HG03159 (cell line): ENCODE data around the gene PPM1J.
"Not testable (repeated sequence)": the region's sequence is repeated elsewhere in the genome, so short reads cannot be mapped to it uniquely, and the experiment has no call there.

Experiments used
- ATAC-seq: cut with Tn5 transposase; IDR thresholded peaks from one replicate; pipeline ENCODE4 v1.9.1; 2021; ENCODE audit warnings: mild to moderate bottlenecking, moderate library complexity; ENCODE audit not compliant: unreplicated experiment

Gene PPM1J

DNA sequence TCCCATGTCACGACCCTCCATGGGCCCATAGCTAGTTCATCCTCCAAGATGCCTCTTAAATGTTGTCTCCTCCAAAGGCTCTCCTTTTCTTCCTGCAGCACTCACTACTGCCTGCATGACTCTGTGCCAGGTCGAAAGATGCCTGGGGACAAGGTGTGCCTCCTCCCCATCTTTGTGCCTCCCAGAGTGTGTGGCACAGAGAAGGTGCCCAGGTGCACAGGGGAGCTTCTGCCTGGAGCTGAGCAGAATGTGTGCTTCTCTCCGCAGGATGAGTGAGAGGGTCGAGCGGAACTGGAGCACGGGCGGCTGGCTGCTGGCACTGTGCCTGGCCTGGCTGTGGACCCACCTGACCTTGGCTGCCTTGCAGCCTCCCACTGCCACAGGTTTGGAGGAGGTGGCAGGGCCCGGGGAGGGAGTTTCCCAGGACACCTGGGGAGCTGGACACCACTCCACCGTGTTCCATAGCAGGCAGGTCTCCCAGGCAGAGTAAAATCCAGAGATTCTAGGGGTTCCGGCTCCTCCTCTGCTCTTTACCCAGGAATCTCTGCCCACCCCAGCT, 6.9 kb upstream of the PPM1J start:
- no peak for ATAC-seq

DNA sequence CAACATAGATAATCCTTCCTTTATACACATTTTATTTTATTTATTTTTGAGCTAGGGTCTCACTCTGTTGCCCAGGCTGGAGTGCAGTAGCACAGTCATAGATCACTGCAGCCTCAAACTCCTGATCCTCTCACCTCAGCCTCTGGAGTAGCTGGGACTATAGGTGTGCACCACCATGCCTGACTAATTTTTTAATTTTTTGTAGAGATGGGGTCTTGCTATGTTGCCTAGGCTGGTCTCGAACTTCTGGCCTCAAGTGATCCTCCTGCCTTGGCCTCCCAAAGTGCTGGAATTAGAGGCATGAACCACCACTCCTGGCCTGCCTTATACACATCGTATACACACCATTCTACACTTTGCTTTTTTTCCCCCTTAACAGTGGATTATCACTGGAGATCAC, 6.2 kb upstream of the PPM1J start:
- not testable (repeated sequence) for ATAC-seq

DNA sequence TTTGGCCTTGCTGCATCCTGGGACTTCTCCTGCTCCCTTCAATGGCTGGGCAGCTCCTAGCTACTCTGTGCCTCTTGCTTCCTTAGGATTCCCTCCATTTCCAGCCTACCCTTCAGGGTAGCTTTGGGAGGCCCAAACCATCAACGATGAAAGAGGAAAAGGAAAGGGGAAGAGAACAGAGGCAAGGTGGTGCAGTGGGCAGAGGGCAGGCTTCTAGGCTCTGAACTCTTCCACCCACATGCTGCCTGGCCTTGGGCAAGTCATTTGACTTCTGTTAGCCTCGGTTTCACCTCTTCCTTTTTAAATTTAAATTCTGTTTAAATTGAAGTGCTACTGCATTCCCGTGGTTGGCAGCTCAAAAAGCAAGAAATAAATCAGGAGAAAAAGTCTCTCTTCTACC, 5.7 kb upstream of the PPM1J start:
- ATAC-seq: no peak

DNA sequence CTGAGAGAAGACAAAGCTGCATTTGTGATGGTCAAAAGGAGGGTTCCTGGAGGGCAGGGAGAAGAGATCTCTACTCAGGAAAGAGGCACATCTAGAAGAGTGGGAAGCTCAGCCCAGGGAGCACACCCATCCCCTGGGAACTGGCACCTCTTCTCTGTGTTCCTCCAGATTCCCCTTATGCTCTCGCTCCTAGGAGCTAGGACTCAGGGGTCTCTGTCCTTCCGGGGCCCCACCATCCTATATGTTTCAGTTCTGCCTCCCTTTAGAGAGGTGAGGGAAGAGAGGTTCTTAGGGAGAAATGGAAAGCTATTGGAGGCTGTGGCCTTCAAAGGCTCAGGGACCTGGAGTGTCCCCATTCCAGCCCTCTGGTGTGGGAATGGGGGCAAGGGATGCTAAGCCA, 4.6 kb upstream of the PPM1J start:
- no peak for ATAC-seq

DNA sequence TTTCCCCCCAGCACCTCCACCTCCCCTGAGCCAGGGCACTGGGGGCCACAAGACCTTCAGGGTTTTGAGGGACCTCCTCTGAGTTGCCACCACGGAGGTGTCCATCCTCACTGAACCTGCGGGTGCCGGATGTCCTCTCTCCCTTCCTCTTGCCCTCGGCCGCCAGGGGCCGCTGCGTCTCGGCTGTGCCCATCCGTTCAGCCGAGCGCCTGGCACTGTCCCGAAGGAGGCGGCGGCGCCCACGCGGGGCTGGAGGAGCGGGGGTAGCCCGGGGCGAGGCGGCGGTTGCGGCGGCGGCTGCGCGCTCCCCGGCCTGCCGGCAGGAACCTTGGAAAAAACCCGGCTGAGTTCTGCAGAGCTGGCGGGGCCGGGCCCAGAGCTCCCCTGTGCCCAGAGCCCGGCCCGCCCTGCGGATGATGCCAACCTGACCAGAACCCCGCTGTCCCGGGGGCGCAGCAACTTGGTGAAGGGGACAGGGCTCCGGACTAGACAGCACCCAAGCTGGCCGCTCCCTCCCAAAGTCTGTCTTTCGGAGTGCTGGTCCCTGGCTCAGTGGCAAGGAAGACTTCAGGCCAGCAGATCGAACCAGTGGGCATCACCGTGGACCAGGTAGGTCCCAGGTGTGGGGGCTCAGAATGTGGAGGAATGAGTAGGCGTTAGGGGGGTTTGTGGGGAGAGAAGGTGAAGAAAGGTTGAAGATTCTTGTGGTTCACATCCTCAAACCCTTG, 3.7 kb upstream of the PPM1J start:
- ATAC-seq: no peak

DNA sequence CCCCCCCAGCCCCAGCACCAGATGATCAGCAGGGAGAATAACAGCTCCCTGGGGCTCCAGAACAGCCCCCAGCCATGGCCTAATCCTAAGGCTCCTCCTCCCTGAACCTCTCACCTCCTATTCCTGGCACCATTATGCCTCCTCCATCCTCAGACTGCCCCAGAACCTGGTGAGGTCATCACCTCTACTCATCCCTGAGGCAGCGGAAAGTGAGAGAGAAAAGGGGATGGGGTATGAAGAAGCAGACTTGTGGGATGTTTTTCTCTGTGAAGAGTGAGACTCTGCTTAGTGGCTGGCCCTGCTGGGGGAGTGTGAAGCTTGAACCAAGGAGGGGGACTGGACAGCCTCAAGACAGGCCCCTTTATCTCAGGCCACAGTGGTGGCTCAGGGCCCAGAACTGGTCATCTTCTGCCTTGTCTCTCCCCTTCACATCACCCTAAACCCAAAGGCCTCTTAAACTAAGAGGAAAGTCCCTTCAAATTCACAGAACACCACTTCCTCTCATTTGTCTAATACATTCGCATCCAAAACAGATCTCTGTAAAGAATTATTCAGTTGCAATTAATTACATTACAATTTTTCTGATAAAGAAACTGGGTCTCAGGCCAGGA, 2.2 kb upstream of the PPM1J start:
- ATAC-seq: no peak

DNA sequence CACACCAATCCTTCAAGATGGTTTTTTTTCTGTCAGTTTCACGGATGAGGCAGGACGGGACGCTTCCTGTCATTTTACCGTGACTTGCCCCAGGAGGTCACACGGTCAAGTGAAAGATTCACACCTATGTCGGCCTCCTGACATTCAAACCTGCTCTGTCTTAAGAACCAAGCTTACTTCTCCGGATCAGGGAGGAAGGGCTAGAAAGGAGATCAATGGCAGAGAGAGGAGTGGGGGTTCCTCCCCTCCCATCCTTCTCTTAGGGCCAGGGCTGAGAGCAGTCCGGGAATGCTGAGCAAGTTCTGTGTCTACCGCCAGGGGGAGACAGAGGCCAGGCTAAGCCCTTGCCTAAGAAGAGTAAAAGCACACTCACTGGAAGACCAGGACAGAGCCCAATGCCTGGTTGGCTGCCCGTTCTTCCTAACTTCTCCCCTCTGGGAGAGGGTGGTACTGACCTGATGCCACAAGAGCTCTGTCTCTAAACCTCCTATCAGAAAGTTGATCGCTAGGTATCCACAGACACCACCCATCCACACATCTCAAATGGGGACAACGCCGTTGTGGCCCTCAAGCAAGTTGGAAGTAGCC, 1.1 kb upstream of the PPM1J start:
- no peak for ATAC-seq

DNA sequence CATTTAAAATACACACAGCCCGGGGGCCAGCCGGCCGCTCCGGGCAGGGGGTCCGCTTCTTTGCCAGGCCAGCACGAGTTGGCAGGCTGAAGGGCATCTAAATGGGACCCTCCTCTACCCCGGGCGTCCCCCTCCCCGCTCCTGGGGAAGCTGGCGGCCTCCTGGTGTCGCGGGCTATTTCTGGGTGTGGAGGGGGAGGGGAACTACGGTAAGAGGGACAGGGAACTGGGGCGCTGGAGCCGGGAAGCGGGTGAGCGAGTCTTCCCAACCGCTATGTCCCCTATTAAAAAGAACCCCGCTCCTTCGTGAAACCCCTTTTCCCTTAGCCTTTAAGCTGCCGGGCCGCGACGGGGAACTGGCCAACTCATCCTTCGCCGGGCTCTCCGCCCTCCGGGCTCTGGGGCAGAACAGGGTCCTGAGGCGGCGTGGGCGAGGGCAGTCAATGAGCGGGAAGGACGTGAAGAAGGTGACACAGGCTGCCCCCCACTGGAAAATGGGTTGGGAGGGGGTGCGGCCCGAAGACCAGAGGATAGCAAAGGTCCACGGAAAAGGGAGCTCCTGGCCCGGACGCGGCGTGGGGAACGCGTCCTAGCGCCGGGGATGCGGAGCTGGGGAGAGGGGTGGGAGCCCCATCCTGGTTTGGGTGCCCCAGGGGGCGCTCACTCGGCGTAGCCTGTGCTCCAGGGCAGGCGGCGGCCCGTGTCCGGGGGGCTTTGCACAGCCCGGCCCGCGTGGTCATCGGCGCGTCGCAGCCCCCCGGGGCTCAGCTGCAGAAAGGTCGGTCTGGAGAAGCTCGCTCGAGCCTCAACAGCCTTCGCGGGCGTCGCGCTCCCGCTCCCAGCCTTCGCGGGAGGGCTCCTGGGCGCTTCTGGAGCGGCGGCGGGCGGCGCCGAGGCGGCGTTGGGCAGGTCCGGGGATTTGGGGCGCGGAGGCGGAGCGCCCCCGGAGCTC, 544 bp downstream of the PPM1J start:
- ATAC-seq: peak; percentile 3

DNA sequence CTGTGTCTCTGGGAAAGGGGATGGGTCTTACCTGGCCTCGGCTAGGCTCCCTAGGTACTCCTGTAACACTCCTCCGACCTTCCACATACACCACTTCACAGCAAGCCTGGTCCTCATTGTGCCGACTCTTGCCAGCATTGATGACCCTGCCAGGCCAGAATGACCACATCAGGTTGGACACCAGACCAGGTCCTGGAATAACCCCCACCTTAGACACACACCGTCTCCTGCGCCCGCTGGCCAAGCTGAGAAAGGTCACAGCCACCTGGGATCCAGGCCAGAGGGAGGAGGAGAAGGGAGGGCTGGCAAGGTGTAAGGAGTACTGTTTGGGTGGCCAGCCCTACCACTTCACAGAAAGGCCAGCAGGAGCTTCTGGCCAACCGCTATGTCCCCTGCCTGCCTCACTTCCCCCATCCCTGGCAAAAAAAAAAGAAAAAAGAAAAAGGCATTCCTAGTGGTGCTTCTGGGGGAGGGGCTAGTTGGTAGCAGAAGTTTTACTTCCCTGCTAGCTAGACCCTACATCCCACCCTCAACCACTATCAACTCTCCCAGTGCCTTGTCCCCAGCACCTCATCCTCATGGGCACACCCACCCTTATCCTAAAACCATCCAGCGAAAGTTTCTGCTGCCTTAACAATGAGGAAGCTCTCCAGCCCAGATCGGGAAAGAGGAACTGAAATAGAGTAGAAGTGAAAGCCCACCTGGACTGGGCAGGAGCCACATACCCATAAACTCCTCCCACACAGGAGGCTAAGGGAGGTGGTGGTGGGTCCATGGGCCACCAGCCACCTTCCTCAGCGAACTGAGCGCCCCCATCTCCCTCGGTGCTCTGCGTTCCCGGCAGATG, 1.4 kb downstream of the PPM1J start:
- peak; percentile 29 for ATAC-seq

DNA sequence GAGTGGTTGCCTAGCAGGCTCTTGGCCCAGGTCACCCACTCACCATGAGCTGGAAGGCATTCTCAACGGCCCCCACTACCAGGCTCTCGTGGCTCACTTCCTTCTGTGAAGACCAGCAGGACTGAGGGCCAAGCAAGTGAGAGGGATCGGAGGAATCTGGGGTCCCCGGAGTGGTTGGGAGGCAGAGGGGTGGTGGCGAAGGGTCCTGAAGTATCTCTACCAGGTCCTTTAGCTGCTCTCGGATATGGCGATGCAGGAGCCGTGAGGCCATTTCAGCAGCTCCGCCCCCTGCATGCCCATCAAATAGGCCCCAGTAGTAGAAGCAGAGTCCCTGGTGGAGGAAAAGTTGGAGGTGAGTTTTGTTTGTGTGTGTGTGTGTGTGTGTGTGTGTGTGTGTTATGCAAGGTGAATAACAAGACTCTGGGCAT, 2.4 kb downstream of the PPM1J start:
- ATAC-seq: no peak

DNA sequence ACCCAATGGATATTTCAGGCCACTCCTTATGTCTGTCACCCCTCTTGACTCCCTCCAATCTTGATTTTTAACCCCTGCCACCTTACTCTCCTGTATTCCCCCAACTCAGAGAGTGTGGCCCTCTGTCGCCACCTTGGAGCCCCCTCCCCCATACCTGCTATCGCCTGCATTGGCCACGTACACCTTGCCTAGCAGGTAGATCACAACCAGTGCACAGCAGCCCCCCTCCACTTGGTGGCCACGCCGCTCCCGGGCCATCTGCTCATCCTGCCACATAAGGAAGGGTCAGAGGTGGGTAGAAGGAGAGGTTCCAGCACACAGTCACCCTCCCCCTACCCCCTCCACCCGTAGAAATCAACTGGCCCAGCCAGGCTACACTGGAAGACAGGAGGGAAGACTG, 2.9 kb downstream of the PPM1J start:
- ATAC-seq: no peak

DNA sequence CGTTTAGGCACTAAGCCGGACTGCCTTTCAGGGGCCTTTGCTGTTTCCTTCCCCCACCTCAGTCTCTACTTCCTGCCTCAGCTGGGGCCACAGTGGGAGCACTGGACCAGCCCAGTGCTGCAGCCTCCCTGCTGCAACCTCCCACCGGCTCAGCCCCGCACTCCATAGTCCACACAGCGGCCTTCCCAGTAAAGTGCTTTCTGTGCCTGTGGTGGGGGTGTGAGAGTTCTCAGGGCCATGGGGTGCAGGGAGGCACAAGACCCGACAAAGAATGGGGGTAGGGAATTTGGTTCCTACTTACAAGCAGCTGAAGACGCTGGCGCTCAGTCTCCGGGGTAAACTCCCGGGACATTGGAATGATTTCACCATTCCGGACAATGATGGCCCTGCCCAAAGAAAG, 3.5 kb downstream of the PPM1J start:
- no peak for ATAC-seq

DNA sequence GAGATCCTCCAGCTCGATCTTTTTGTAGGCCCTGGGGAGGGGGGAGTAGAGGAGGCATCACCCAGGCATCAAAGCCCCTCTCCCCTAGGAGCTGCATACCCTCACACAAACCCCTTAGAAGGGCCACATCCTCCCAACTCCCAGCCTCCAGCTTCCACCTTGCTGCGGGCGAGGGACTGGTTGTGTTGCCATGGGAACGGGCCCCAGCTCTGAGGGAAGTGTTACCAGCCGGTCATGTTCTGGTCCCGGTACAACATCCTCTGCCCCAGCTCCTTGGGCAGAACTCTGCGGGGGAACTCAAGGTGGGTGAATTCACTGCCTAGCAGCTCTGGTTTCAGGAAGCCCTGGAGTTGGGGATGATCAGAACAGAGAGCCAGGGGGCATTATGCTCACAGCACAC, 4.1 kb downstream of the PPM1J start:
- ATAC-seq: no peak

DNA sequence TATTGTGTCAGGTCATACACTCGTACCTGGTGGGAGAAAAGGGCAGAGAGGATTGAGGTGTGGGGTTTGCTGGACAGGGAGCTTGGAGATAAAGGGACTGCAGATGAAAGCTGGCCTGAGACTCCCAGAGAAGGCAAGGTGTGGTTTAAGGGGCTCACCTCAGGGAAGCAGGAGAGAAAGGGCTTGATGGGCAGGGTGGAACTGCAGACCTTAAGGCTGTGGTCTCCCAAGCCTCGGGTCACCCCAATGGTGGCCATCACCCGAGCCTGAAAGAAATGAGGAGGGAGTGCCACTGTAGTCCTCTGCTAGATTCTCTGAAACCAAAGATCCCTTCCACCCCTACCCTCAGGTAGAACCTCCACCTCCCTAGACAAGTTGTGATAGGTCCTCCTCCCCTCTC, 4.5 kb downstream of the PPM1J start:
- ATAC-seq: no peak

DNA sequence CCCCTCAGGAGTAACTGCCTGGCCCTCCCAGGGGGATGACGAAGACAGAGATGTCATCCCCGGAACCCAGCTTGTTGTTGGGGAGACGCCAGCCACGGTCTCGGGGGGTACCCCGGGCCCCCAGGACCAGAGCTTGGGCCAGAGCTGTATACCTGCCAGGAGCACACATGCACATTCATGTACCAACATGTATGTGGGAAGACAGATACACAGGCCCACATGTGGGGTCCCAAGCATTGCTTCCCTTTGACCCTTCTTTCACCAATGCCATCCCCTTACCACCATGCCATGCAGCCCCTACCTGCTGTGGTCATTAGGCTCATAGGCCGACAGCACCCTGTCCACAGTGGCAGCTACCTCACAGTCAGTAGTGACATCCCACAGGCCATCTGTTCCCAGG, 5.0 kb downstream of the PPM1J start:
- ATAC-seq: no peak

DNA sequence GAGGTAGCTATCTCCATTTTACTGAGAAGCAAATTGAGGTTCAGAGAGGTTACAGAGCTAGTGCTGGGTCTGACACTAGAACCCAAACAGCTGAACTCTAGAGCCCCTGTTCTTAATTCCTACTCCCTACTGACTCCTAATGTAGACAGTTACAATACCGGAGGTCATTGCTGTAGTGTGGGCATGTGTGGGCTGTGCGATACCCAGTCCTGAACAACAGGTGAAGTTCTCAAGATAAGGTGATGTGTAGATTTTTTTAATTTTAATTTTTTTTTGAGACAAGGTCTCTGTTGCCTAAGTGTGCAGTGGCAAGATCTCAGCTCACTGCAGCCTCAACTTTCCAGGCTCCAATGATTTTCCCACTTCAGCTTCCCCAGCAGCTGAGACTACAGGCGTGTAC, 6.6 kb downstream of the PPM1J start:
- ATAC-seq: no peak

DNA sequence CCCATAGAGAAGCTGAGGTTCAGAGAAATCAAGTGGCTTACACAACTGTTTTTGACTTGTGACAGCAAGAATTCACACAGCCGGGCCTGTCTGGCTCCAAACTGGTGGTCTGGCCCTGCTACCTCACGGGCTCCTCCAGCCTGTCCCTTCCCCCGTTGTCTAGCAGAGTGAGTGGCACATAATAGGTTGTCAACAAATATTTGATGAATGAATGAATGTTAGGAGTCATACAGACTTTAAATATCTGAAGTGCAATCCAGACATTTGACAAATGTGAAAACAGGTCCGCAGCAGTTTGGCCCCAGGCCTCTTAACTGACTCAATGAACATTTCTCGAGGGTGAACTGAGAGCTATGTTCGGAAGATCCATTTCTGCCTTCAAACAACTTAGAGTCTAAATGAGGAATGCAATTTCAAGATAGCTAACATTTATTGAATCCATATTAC, 7.1 kb downstream of the PPM1J start:
- no peak for ATAC-seq

DNA sequence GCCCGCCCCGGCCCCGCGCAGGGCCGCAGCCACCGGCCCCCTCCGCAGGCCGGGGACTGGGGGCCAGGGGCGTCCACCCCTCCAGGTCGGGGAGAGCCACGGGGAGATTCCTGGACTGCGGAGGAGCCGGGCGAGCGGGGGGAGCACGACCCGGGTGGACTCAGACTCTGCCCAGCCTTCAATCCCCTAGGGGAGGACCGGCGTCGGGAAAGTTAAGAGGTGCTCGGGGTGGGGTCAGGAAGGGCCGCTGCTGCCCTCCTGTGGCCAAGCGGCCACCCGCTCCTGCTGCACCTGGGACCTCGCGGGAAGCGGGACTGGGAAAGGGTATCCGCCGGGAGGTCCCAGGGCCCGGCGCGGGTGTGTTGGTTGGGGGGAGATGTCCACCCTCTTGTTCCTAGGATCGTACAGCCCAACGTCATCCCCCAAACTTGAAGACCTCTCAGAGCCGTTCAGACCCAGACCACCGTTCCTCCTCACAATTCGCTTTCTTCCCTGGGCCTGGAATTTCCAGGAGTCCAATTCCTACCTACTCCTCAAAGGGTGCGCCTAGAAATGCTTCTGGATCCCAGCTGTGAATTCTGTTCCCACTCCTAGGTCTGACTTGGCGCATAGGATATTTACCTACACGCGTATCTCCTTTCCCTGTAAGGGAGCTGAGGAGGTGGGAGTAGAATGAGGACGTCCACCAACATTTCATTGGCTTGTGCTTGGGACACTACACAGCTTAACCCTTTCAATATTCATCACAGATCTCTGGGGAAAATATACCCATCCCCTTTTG, 7.7 kb downstream of the PPM1J start:
- ATAC-seq: peak; percentile 46

DNA sequence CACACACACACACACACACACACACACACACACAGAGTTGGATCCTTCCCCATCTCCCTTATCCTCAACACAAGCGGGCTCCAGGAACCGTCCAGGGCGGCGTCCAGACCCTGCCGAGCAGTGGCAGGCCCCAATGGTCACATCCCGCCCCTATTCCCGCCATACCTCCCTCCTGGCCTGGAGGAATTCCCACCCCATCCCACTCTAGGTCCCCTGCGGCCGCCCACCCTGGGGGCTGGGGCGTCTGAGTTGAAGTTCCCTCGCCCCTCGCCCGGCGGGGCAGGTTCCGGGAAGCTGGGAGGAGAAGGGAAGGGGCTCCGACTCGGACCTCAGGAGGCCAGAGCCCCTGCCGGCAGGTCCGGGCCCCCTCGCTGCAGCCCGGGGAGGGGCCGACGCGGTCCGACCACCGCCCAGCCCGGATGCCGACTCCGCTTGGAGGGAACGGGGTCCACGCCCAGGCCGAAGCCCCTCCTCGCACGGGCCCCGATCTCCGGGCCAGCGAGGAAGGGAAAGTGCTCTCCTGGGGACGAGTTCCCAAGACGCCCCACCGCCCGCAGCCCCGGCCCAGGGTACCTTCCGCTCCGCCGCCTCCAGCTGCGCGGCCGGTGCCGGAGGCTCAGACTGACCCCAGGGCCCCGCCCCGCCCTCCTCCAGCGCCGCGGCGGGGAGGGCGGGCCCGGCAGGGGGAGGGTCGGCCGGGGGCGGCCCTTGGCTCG, 8.5 kb downstream of the PPM1J start, which contains the start of gene RHOC:
TSS of gene RHOC (minus strand) at position 623 of the 716 bp plus-strand sequence. CDS start 3,328 bp downstream, outside the sequence.
- peak; percentile 53 for ATAC-seq
